Mucosa of descending colon (tissue), 3 donors: ENCODE measurements around the gene NELL1. TPM values are rescaled to one million over a fixed set of nuclear protein-coding genes. Genes with fewer than 3 reads are reported as not detected.

Experiments used
- ATAC-seq: fragments of 200-7000 bp; cut with Tn5 transposase; one replicate; pipeline ENCODE4 v1.9.1; 2020; ENCODE audit warnings: mild to moderate bottlenecking, moderate library complexity
- DNase-seq, 3 donors: peaks; one replicate each; pipeline ENCODE4 v3.0.0-alpha.2; 2020
- H3K36me3 ChIP-seq: fragments of 200-600 bp; one replicate; pipeline ENCODE4 v1.8.0; 2021; ENCODE audit warnings: low read depth, mild to moderate bottlenecking
- H3K4me1 ChIP-seq: fragments of 200-600 bp; one replicate; pipeline ENCODE4 v1.8.0; 2021; ENCODE audit warnings: low read depth, mild to moderate bottlenecking
- H3K4me3 ChIP-seq: fragments of 200-600 bp; one replicate; pipeline ENCODE4 v1.8.0; 2021; ENCODE audit warnings: mild to moderate bottlenecking
- H3K9me3 ChIP-seq: fragments of 200-600 bp; one replicate; pipeline ENCODE4 v1.8.0; 2021; ENCODE audit warnings: mild to moderate bottlenecking
- intact Hi-C, 2 donors: fragments of 100-400 bp; cut with DNase I in 1 of 2; cut with micrococcal nuclease in 1 of 2; formaldehyde crosslinking; loops; one replicate each; pipeline versions ENCODE4 v1.11.0 to v1.11.1; 2022; cut with DNase I, micrococcal nuclease
- total RNA-seq, 3 donors: library from RNA; stranded (reverse); fragmentation: NEBNext Ultra II Directional in 2 of 3; extraction: Animal tissue kit (Norgen Biotek cat#: 25700) in 2 of 3; gene quantifications; one replicate each; pipeline versions ENCODE4 v1.2.1 to v1.2.4, GENCODE V29; 2021 to 2023
- TF ChIP-seq, protein P1 (sequence below): fragments of 200-600 bp; IDR thresholded peaks from one replicate; pipeline ENCODE4 v1.8.0; 2022; ENCODE audit warnings: antibody characterized with exemption, mild to moderate bottlenecking
- donor health status: DM: no; HTN: no; CAD: no; lungs with moderate emphysema.
- donor health status: DM: no; HTN: no; CAD: no.
- donor health status: DM: no; HTN: yes; CAD: no.

The NELL1 gene
- total RNA-seq, 3 donors from 2014 or later = 0.20 to 0.73 (median 0.31) TPM

DNA sequence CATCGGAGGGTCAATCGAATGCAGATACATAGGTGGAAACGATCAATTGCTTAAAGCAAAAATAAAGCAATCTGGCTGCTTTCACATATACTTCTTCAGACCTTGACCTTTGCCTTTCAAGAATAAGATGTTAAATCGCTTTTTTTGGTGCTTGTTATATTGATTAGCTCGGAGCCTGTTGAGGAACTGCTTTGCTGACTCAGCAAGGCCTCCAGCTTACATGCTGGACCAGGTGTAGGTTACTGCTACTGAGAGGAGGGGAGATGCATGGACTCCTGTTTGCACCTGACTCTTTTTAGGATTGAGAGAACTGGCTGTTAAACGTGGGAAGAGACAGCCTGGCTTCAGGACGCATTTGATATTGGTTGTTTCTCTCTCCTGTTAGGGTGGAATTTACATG lies 31.3 kb upstream of the NELL1 start:
- no peaks in the 10 kb centered on the region for H3K36me3 ChIP-seq
- DNase-seq (no peak), ATAC-seq (no peak)
- TF ChIP-seq, protein P1, sequence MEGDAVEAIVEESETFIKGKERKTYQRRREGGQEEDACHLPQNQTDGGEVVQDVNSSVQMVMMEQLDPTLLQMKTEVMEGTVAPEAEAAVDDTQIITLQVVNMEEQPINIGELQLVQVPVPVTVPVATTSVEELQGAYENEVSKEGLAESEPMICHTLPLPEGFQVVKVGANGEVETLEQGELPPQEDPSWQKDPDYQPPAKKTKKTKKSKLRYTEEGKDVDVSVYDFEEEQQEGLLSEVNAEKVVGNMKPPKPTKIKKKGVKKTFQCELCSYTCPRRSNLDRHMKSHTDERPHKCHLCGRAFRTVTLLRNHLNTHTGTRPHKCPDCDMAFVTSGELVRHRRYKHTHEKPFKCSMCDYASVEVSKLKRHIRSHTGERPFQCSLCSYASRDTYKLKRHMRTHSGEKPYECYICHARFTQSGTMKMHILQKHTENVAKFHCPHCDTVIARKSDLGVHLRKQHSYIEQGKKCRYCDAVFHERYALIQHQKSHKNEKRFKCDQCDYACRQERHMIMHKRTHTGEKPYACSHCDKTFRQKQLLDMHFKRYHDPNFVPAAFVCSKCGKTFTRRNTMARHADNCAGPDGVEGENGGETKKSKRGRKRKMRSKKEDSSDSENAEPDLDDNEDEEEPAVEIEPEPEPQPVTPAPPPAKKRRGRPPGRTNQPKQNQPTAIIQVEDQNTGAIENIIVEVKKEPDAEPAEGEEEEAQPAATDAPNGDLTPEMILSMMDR = no peak
- H3K4me3 ChIP-seq = no peak overlapping the region
- no peaks in the 10 kb centered on the region for H3K9me3 ChIP-seq
- H3K4me1 ChIP-seq = no peaks in the 10 kb centered on the region
- intact Hi-C loops = no loop called here

DNA sequence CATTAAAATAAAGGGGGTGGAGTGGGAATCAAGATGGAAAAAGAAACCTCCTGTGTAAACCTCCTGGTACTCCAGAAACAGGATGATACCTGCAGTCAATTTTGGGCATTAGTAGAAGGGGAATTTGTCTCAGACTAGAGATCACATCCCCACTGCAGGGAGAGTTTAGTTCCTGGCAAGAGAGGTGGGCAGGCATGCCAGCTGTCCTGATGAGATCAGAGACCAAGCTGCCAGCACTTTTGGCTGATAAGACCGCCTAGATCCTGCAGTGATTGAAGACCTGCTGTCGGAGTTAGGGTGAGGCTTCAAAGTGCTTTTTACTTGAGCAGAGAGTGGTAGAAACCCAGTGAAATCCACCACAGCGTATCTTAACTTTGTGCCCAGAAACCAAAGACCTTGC lies 29.7 kb upstream of the NELL1 start:
- intact Hi-C loops = loop anchor here in 1 of 2 donors (10.0 kb wide), 1 partner anchor 1665 kb away; no protein-coding TSS in a partner anchor
- Histone ChIP-seq H3K36me3 (no peaks in the 10 kb centered on the region), H3K4me1 (no peaks in the 10 kb centered on the region), H3K4me3 (no peak overlapping the region), H3K9me3 (no peaks in the 10 kb centered on the region)
- no peak for DNase-seq
- TF ChIP-seq, protein P1 = no peak
- ATAC-seq = no peak

DNA sequence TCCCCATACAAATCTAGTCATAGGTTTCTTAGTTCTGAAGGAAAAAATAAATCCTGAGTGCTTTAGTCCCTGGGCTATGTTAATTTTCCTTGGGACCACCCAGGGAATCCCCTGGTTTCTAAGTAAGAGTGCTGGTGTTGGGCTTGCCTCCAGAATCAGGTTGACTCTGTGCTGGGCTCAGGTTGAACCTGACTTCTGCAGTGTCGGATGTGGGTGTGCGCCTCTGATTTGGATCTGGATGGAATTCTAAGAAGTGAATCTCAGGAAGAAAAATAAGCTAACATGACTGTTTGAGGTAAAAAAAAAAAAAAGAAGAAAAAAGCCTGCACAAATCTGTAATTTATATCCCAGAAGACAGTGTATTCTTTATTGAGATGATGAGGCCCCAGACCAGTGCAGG lies 29.0 kb upstream of the NELL1 start:
- intact Hi-C loops = loop anchor here in 1 of 2 donors (10.0 kb wide), 1 partner anchor 1664 kb away; no protein-coding TSS in a partner anchor
- Histone ChIP-seq H3K36me3 (no peaks in the 10 kb centered on the region), H3K4me1 (no peaks in the 10 kb centered on the region), H3K4me3 (no peak overlapping the region), H3K9me3 (no peaks in the 10 kb centered on the region)
- ATAC-seq = no peak
- TF ChIP-seq, protein P1 = no peak
- DNase-seq = no peak

DNA sequence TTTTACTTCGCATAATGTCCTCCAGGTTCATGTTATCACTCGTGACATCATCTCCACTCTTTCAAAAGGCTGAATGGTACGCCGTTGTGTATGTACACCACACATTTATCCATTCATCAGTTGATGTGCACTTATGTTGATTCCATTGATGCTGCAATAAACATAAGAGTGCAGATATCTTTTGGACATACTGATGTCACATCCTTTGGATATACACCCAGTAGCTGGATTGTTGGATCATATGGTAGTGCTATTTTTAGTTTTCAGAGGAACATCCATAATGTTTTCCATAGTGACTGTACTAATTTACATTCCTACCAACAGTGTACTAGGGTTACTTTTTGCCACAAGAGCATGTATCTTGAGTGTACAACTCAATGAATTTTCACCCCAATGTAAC lies 25.0 kb upstream of the NELL1 start:
- ATAC-seq = no peak
- intact Hi-C loops = loop anchor here in 1 of 2 donors (10.0 kb wide), 1 partner anchor 1660 kb away; no protein-coding TSS in a partner anchor
- no peaks in the 10 kb centered on the region for H3K4me1 ChIP-seq
- DNase-seq = no peak
- no peaks in the 10 kb centered on the region for H3K9me3 ChIP-seq
- no peaks in the 10 kb centered on the region for H3K36me3 ChIP-seq
- TF ChIP-seq, protein P1 = no peak
- no peak overlapping the region for H3K4me3 ChIP-seq

DNA sequence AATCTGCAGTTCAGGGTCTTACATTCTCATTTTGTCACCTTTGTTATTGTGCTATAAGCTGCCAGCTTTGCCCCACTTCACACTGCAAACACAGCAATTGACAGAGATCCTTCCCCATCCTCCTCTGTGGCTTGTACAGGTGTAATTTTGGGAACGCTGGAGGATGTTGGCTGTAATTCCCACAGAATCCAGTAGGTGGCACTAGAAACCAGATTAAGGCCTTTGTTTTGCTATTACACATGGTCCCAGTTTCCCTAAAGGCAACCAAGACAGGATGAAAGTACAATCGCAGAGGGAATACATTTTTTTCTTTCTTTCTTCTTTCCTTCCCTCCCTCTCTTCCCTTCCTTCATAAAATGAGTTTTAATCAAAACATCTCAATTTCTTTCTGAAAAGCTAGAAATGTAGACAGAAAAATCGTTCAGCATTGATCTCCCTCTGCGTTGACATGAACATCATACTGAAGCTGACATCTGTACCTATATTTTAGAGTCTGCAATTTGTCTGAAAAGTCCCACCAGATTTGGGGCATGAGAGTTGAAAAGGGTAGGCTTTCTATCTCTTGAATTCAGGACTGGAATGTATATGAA lies 21.3 kb upstream of the NELL1 start:
- intact Hi-C loops = loop anchor here in 1 of 2 donors (10.0 kb wide), 1 partner anchor 1657 kb away; no protein-coding TSS in a partner anchor
- Histone ChIP-seq H3K36me3 (no peaks in the 10 kb centered on the region), H3K9me3 (no peaks in the 10 kb centered on the region), H3K4me1 (no peaks in the 10 kb centered on the region), H3K4me3 (no peak overlapping the region)
- peak; percentile 56 for ATAC-seq
- TF ChIP-seq, protein P1 = peak; percentile 63
- DNase-seq = peak in 1 of 3 donors; percentile 76
